Brain microvascular endothelial cell (primary cell): ENCODE data around the gene GPR156.

Source experiments
- DNase-seq: peaks from one replicate; pipeline ENCODE4 v3.0.0-alpha.2; 2020
- H3K27ac ChIP-seq: fragments of 250-450 bp; sonication (Bioruptor Pico); 2 replicates; pipeline ENCODE4 v1.5.1; 2020; ENCODE audit warnings: mild to moderate bottlenecking, moderate library complexity
- H3K27me3 ChIP-seq: fragments of 250-450 bp; sonication (Bioruptor Pico); replicated peaks from 2 replicates; pipeline ENCODE4 v1.5.1; 2020; ENCODE audit warnings: mild to moderate bottlenecking
- H3K36me3 ChIP-seq: fragments of 250-450 bp; sonication (Bioruptor Pico); replicated peaks from 2 replicates; pipeline ENCODE4 v1.5.1; 2020; ENCODE audit warnings: mild to moderate bottlenecking
- H3K4me3 ChIP-seq: 2 replicates; pipeline ENCODE4 v1.5.1; 2011; ENCODE audit warnings: low read depth, mild to moderate bottlenecking, control low read depth, low read length, moderate library complexity
- in situ Hi-C: cut with HindIII; loops from 2 replicates; pipeline ENCODE4 v1.10.0; 2017; ENCODE audit warnings: low sequenced_read_pairs, low pct_ligation_motif_present
- TF ChIP-seq, protein P1 (sequence below): IDR thresholded peaks from 2 replicates; pipeline ENCODE4 v1.5.1; 2011; ENCODE audit warnings: low read depth, mild to moderate bottlenecking, moderate library complexity, low read length, control low read depth, inconsistent platforms; ENCODE audit errors: missing control alignments

Gene GPR156

DNA sequence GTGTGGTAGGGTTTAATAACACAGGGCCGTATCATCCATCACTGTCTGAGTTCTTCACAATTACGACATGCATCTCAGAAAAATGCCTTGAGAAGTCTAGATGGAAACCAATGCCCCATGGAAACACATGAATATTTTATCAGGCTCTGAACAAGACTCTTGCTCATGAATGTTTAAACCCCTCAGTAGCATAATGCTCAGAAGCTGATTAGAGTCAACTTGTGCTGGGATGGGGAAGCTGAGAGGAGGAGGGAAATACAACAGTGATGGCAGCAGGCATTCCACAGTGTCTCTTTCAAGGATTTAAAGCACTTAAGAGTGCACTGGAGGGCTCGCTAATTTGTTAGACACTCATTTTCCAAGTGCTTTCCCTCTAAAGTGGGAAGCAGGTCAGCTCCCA is 3.8 kb downstream of the GPR156 start:
- H3K27me3 ChIP-seq: no peaks in the 10 kb centered on the region
- H3K27ac ChIP-seq: no peak overlapping the region
- in situ Hi-C loops: no loop called here
- H3K4me3 ChIP-seq: no peak overlapping the region
- TF ChIP-seq, protein P1, sequence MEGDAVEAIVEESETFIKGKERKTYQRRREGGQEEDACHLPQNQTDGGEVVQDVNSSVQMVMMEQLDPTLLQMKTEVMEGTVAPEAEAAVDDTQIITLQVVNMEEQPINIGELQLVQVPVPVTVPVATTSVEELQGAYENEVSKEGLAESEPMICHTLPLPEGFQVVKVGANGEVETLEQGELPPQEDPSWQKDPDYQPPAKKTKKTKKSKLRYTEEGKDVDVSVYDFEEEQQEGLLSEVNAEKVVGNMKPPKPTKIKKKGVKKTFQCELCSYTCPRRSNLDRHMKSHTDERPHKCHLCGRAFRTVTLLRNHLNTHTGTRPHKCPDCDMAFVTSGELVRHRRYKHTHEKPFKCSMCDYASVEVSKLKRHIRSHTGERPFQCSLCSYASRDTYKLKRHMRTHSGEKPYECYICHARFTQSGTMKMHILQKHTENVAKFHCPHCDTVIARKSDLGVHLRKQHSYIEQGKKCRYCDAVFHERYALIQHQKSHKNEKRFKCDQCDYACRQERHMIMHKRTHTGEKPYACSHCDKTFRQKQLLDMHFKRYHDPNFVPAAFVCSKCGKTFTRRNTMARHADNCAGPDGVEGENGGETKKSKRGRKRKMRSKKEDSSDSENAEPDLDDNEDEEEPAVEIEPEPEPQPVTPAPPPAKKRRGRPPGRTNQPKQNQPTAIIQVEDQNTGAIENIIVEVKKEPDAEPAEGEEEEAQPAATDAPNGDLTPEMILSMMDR: no peak
- no peaks in the 10 kb centered on the region for H3K36me3 ChIP-seq
- no peak for DNase-seq

DNA sequence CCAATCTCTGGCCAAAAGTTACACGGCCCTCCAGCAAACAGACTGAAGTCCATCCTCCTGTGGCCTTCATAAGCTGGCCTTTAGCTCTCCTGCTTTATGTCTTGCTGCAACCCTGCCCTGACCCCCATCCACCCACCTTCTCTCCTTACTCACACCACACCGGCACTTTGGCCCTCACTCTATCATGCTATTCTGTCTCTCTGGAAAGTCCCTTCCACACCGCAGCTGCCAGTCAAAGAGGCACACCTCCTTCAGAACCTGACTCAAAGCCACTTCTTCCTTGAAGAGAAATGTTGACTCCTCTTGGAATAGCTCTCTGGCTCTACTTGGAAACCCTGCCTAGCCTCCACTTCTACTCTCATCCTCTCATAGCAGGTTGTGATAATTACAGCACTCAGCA is 4.5 kb downstream of the GPR156 start:
- Histone ChIP-seq H3K4me3 (no peak overlapping the region), H3K27me3 (no peaks in the 10 kb centered on the region), H3K27ac (no peak overlapping the region), H3K36me3 (no peaks in the 10 kb centered on the region)
- TF ChIP-seq, protein P1: no peak
- DNase-seq: no peak
- in situ Hi-C loops: no loop called here

DNA sequence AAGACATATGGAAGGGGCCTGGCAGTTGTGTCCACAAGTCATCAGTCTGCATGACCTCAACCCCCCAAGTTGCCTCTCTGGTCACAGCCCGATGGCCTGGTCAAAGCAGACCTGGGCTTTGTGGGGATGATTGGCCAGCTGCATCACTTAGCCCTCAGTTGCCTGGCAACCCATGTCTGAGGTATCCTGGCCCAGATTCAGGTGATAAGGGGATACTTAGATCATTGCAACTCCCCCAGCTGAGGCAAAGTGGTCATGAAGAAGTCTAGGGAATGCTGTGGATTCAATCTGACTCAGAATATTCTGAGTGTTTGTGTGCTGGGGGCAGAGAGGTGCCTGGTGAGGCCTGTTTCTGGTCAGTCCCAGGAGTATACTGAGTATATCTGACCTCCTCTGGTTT is 5.0 kb downstream of the GPR156 start:
- Histone ChIP-seq H3K27me3 (no peaks in the 10 kb centered on the region), H3K4me3 (no peak overlapping the region), H3K36me3 (no peaks in the 10 kb centered on the region), H3K27ac (no peak overlapping the region)
- in situ Hi-C loops: no loop called here
- no peak for DNase-seq
- TF ChIP-seq, protein P1: no peak

DNA sequence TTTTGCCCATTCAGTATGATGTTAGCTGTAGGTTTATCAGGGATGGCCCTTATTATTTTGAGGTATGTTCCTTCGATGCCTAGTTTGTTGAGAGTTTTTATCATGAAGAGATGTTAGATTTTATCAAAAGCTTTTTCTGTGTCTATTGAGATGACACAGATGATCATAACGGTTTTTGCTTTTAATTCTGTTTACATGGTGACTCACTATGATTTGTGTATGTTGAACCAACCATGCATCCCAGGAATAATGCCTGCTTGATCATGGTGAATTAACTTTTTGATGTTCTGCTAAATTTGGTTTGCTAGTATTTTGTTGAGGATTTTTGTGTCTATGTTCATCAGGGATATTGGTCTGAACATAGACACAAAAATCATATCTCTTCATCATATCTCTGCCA is 8.3 kb downstream of the GPR156 start:
- DNase-seq: no peak
- in situ Hi-C loops: no loop called here
- Histone ChIP-seq H3K27ac (no peak overlapping the region), H3K27me3 (no peaks in the 10 kb centered on the region), H3K36me3 (no peaks in the 10 kb centered on the region), H3K4me3 (no peak overlapping the region)
- TF ChIP-seq, protein P1: no peak

DNA sequence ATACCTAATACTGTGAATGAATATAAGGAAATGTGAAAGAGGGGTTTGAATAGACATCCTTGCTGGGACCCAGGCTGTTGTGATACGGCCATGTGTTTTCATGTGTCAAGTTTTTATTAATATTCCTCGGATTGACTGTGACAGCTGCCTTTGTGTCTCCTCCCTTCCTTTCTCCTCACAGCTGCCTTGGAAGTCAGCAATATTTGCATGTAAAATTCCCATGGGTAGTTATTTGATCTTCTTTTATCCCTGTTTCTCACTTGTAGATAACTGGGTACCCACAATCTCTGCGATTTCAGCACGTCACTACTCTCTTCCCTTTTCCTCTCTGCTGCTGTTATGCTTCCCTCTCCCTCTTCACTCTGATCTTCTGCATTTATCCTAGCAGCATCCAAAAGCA is 9.4 kb downstream of the GPR156 start:
- DNase-seq: no peak
- in situ Hi-C loops: no loop called here
- no peaks in the 10 kb centered on the region for H3K27me3 ChIP-seq
- TF ChIP-seq, protein P1: no peak
- H3K27ac ChIP-seq: no peak overlapping the region
- no peak overlapping the region for H3K4me3 ChIP-seq
- H3K36me3 ChIP-seq: no peaks in the 10 kb centered on the region

DNA sequence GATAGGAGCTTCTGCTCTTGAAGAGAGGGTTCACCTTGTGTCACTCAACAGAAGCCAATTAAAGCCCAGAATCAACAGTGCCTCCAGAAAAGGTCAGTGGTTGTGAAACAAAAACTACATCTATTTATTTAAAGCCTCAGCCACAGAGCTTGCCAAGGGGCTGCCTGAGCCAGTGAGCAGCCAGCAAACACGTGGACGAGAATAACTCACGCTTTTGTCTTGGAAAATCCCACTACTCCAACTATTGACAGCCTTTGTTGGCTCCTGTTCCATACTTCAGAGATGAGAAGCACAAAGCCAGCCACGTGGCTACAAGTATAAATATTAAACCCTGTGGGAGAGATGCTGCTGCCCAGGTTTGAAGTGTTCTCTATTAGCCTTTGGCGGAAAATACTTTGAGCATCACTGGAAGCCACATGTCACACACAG is 10.3 kb downstream of the GPR156 start:
- in situ Hi-C loops: no loop called here
- Histone ChIP-seq H3K27ac (no peak overlapping the region), H3K36me3 (no peaks in the 10 kb centered on the region), H3K4me3 (no peak overlapping the region), H3K27me3 (no peaks in the 10 kb centered on the region)
- DNase-seq: no peak
- TF ChIP-seq, protein P1: no peak
